ENCODE data around the gene FIBP. TPM values are rescaled to one million over a fixed set of nuclear protein-coding genes. Genes with fewer than 3 reads are reported as not detected.

FIBP gene
- 35.5 TPM for total RNA-seq
- long read RNA-seq, transcript FIBP-201 (10 exons, 1,261 nt) = minor isoform, 7 of 53 reads
- long read RNA-seq, transcript FIBP-202 (10 exons, 1,248 nt) = major isoform, 35 of 53 reads
- long read RNA-seq, partial matches to known transcripts = 1 of 53 reads
- long read RNA-seq, other reads (novel, unspliced or antisense) = 10 of 53 reads

DNA sequence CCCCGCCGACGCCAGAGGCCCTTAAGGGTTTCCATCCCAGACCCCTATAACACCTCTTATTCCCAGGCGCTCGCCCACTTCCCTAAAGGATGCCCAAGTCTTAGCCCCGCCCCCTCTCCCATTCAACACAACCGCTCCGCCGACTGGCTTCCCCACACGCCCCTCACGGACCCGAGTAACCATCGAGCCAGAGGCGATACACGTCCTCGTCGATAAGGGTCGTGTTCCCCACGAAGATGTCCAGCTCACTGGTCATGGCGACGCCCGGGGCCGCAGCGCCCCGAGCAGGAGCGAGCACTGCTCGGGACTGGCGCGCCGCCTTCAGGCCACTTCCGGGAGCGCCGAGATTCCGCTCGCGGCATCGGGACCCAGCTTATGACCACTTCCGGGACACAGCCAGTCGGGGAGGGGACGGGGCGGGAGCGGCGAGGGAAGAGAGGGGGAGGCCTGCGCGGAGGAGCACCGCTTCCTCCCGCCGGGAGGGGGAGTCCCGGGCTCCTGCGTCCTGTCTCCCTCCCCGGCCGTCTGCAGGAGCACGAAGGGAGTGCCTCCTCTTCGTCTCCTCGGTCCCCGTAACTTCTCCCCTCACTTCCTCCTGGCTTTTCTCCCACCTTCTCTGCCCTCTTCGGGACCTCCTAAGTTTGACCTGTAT lies at the start of gene FIBP:
FIBP (minus strand) TSS at position 309 of the 652 bp plus-strand sequence; CDS start at position 256, 53 bp downstream.
- Histone ChIP-seq H3K27ac (peak within 1 kb of the TSS; percentile 96), H3K4me1 (peaks cover 48% of the 10 kb centered on the region), H3K4me3 (peak within 1 kb of the TSS; percentile 91), H3K9me3 (no peaks in the 10 kb centered on the region), H3K36me3 (peaks cover 33% of the 10 kb centered on the region), H3K27me3 (no peaks in the 10 kb centered on the region)
- intact Hi-C loops (cut with DNase I) = no loop called here
- peak; percentile 87 for ATAC-seq
- TF ChIP-seq, protein P1, sequence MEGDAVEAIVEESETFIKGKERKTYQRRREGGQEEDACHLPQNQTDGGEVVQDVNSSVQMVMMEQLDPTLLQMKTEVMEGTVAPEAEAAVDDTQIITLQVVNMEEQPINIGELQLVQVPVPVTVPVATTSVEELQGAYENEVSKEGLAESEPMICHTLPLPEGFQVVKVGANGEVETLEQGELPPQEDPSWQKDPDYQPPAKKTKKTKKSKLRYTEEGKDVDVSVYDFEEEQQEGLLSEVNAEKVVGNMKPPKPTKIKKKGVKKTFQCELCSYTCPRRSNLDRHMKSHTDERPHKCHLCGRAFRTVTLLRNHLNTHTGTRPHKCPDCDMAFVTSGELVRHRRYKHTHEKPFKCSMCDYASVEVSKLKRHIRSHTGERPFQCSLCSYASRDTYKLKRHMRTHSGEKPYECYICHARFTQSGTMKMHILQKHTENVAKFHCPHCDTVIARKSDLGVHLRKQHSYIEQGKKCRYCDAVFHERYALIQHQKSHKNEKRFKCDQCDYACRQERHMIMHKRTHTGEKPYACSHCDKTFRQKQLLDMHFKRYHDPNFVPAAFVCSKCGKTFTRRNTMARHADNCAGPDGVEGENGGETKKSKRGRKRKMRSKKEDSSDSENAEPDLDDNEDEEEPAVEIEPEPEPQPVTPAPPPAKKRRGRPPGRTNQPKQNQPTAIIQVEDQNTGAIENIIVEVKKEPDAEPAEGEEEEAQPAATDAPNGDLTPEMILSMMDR (IDR thresholded peaks at IDR 0.05) = peak; percentile 83
- peak; percentile 99 for DNase-seq

DNA sequence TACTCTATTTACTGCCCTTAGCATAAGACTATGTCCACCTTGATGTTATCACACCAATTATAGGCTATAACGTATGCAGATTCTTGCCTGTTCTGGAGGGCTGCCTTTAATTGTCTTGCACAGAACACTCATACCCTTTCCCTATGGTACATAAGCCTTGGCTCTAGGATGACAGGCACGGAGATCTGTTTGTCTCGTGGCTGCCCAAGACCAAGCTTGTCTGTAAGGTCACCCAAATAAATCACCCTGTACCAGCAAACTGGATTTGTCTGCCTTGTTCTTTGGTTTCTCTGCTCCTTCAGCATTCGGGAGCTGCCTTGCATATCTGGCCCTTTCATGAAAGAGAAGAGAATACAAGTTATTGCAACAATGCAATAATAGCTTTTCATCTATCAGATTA lies 49.5 kb upstream of the FIBP start:
- H3K9me3 ChIP-seq = no peaks in the 10 kb centered on the region
- no peaks in the 10 kb centered on the region for H3K36me3 ChIP-seq
- intact Hi-C loops (cut with DNase I) = no loop called here
- no peak for DNase-seq
- no peak overlapping the region for H3K27ac ChIP-seq
- H3K4me3 ChIP-seq = no peak overlapping the region
- TF ChIP-seq, protein P1 (IDR thresholded peaks at IDR 0.05) = no peak
- no peak for ATAC-seq
- H3K4me1 ChIP-seq = no peaks in the 10 kb centered on the region
- H3K27me3 ChIP-seq = no peaks in the 10 kb centered on the region

DNA sequence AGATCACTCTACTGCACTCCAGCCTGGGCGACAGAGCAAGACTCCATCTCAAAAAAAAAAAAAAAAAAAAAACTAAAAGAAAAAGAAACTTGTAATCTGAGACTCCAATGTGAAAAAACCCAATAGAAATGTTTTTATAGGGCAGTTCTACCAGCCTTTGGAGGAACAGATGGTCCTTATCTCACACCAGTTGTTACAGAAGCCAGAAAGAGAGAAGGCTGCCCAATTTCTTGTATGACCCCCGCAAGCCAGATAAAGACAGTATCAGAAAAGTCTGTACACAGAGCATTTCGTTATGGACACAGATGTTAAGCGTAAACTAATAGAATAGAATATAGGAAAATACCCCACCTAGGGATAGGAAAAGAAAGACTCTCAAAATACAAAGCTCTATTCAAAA lies 45.7 kb upstream of the FIBP start:
- DNase-seq = no peak
- H3K4me1 ChIP-seq = no peaks in the 10 kb centered on the region
- no peaks in the 10 kb centered on the region for H3K9me3 ChIP-seq
- intact Hi-C loops (cut with DNase I) = no loop called here
- no peak for ATAC-seq
- H3K4me3 ChIP-seq = no peak overlapping the region
- no peak overlapping the region for H3K27ac ChIP-seq
- H3K36me3 ChIP-seq = no peaks in the 10 kb centered on the region
- H3K27me3 ChIP-seq = no peaks in the 10 kb centered on the region
- TF ChIP-seq, protein P1 (IDR thresholded peaks at IDR 0.05) = no peak

DNA sequence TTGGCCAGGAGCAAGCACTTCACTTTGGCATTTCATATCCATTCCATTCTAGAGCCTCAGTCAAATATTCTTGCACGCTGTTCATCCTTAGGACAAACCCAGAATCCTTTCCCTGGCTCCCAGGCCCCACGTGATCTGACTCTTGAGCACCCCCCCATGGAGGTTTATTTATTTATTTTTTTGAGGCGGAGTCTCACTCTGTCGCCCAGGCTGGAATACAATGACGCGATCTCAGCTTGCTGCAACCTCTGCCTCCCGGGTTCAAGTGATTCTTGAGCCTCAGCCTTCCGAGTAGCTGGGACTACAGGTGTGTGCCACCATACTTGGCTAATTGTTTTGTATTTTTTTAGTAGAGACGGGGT lies 44.3 kb upstream of the FIBP start:
- H3K4me3 ChIP-seq = no peak overlapping the region
- H3K27ac ChIP-seq = no peak overlapping the region
- DNase-seq = no peak
- no peaks in the 10 kb centered on the region for H3K36me3 ChIP-seq
- no peaks in the 10 kb centered on the region for H3K9me3 ChIP-seq
- H3K27me3 ChIP-seq = no peaks in the 10 kb centered on the region
- no peaks in the 10 kb centered on the region for H3K4me1 ChIP-seq
- ATAC-seq = no peak
- intact Hi-C loops (cut with DNase I) = no loop called here
- TF ChIP-seq, protein P1 (IDR thresholded peaks at IDR 0.05) = no peak

DNA sequence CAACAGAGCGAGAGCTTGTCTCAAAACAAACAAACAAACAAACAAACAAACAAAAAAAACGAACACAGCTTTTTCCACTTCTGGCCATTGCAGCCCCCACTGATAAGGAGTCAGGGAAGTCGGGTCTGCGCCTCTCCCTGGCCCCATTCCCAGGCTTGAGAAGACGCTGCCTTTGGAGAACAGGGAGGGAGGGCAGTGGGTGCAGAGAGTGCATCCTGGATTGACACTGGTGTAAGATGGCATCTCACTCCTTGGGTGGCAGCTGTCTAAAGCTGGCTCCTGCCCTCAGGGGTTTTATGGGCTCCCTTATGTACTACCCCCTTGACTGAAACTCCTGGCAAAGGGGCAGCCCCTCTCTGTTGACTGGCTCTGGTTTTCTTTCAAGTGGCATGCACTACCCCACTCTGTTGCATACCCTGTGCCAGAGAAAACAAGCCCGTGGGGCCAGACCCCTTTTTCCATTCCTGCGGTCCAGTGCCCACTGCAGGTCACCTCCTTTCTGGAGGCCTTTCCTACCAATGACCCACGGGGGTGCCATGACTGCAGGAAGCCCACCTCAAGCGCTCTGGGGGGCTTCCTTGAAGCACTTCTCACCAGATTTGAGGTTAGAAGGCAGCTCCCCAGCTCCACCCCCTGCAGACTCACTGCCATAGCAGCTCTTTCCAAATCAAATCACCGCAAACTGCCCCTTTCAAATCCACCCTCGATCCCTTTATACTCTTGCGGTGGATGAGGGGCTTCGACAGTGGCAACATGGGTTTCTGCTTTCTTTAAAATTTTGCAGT lies 43.7 kb upstream of the FIBP start:
- no peak for DNase-seq
- intact Hi-C loops (cut with DNase I) = no loop called here
- TF ChIP-seq, protein P1 (IDR thresholded peaks at IDR 0.05) = no peak
- Histone ChIP-seq H3K4me1 (no peaks in the 10 kb centered on the region), H3K4me3 (no peak overlapping the region), H3K27ac (no peak overlapping the region), H3K27me3 (no peaks in the 10 kb centered on the region), H3K36me3 (no peaks in the 10 kb centered on the region), H3K9me3 (no peaks in the 10 kb centered on the region)
- ATAC-seq = no peak

Data from upper lobe of right lung (tissue), 1 donor.